GM18870 (cell line): ENCODE results near the gene FOXK1.

Experiments
- ATAC-seq: cut with Tn5 transposase; IDR thresholded peaks from one replicate; pipeline ENCODE4 v1.9.1; 2021; ENCODE audit warnings: moderate library complexity; ENCODE audit not compliant: unreplicated experiment

Gene FOXK1

GRCh38 chr7:4718075-4718474 lies 36.0 kb downstream of the FOXK1 start:
- no peak for ATAC-seq

GRCh38 chr7:4720225-4720624 lies 38.1 kb downstream of the FOXK1 start:
- ATAC-seq, result no peak

GRCh38 chr7:4722308-4722707 lies 40.2 kb downstream of the FOXK1 start:
- ATAC-seq, result no peak

GRCh38 chr7:4722960-4723630 lies 41.0 kb downstream of the FOXK1 start:
- ATAC-seq, result no peak

GRCh38 chr7:4724648-4725013 lies 42.5 kb downstream of the FOXK1 start:
- no peak for ATAC-seq

- ATAC-seq, result peak; percentile 68
Observed at GRCh38 chr7:4725014-4725849, 43.1 kb downstream of the FOXK1 start.

- no peak for ATAC-seq
Observed at GRCh38 chr7:4725850-4726450, 43.9 kb downstream of the FOXK1 start.

GRCh38 chr7:4726566-4726965 lies 44.5 kb downstream of the FOXK1 start:
- no peak for ATAC-seq

GRCh38 chr7:4727914-4728705 lies 46.0 kb downstream of the FOXK1 start:
- ATAC-seq, result no peak

GRCh38 chr7:4729266-4729665 lies 47.2 kb downstream of the FOXK1 start:
- ATAC-seq, result no peak

GRCh38 chr7:4730276-4730675 lies 48.2 kb downstream of the FOXK1 start:
- no peak for ATAC-seq

GRCh38 chr7:4730971-4731370 lies 48.9 kb downstream of the FOXK1 start:
- ATAC-seq, result no peak

GRCh38 chr7:4731803-4732202 lies 49.7 kb downstream of the FOXK1 start:
- ATAC-seq, result no peak

- no peak for ATAC-seq
Observed at GRCh38 chr7:4733936-4734528, 51.9 kb downstream of the FOXK1 start.

GRCh38 chr7:4734587-4735345 lies 52.7 kb downstream of the FOXK1 start:
- ATAC-seq, result no peak

GRCh38 chr7:4737300-4737699 lies 55.2 kb downstream of the FOXK1 start:
- no peak for ATAC-seq

GRCh38 chr7:4738711-4739527 lies 56.8 kb downstream of the FOXK1 start:
- no peak for ATAC-seq

GRCh38 chr7:4739528-4739992 lies 57.5 kb downstream of the FOXK1 start:
- ATAC-seq, result no peak

GRCh38 chr7:4740796-4741195 lies 58.7 kb downstream of the FOXK1 start:
- ATAC-seq, result no peak
